GM18868 (cell line): Measurements from ENCODE around the gene MRPL54.

ENCODE experiments used
- ATAC-seq: cut with Tn5 transposase; IDR thresholded peaks from one replicate; pipeline ENCODE4 v1.9.1; 2021; ENCODE audit warnings: mild to moderate bottlenecking, moderate library complexity; ENCODE audit not compliant: unreplicated experiment

The MRPL54 gene

DNA sequence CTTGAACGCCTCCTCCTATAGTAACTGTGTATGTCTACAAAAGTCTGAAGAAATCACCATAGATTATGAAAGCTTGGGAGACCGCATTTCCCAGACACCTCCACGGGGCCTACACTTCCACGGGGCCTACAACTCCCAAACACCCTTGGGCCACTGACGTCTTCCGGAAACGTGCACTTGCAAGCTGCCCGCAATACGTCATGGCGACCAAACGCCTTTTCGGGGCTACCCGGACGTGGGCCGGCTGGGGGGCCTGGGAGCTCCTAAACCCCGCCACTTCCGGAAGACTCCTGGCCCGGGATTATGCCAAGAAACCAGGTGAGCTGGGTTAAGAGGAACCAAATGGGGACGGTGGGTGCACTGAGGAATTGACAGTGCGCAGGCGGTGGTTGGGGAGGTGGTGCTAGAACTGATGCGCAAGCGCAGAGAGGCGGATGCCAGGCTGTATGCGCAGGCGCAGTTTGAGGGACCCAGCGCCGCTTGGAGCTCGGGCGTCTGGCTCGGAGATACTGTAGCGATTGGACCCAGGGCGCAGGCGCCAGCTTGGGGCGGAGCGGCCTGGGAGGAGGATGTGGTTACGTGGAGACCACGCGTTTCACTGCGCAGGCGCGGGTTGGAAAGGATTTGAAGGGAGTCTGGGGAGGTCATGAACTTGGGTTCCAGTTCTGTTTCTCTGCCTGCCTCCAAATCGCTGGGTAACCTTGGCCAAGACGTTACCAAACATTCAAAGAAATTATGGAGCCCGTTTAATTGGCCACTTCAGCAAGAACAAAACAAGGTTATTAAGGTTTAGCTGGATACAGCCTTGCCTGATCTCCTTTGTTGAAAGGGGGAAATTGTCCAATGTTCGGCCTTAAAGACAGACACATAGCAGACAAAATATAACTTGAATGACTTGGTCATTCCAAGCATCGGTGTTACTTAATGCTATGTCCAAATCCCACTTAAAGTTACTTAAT lies at the start of gene MRPL54:
MRPL54 (plus strand) TSS at position 182 of the 959 bp plus-strand sequence; CDS start at position 201, 19 bp downstream.
- ATAC-seq: peak; percentile 72

DNA sequence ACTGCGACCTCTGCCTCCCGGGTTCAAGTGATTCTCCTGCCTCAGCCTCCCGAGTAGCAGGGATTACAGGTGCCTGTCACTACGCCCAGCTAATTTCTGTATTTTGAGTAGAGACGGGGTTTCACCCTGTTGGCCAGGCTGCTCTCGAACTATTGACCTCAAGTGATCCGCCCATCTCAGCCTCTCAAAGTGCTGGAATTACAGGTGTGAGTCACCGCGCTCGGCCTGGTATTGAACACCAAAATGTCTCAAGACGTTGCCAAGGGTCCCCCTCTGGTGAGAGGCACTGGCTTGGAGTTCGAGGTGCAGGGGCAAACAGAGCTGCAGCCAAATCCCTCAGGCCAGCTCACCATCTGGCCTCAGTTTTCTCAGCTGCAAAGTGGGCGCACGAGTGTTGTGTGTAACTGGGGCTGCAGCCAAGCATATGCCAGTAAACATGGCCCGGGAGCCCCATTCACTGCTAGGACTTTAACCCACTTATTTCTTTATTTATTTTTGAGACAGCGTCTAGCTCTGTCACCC lies 46.3 kb upstream of the MRPL54 start:
- ATAC-seq: no peak

DNA sequence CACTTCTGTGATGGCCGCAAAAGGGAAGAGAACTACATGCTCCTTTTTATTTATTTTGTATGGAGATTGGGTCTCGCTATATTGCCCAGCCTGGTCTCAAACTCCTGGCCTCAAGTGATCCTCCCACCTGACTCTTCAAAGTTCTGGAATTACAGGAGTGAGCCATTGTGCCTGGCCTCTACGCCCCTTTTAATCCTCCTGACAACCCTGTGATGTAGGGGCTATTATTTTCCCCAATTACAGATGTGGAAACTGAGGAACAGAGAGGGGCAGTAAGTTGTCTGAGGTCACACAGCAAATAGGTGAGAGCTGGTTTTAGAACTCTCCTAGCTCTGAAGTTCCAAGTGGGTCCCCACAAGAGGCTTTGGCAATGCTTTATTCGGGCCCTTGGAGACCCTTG lies 42.6 kb upstream of the MRPL54 start:
- no peak for ATAC-seq

DNA sequence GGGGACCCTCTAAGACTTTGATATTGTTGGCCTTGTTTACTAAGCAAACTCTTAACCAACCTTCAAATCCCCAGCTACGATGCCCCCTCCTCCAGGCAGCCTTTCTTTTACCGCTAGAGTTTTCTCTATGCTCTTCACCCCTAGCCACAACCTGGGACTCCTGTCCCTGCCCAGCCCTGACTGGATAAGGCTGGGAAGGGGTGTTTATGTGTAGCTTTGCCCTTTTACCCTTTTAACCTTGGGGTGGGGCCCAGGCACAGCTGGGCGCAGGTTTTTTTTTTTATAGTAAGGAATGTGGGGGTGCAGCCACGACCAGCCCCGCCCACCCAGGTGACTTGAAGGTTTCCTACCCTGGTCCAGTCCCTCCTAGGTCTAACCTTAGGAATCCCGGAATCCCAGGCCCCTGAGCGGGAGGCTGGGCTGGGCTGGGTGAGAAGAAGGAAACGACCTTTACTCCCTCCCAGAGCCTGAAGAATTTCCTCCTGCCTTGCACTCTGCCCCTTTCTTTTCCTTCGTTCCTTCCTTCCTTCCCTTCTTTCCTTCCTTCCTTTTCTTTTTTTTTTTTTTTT lies 42.0 kb upstream of the MRPL54 start:
- ATAC-seq: no peak

DNA sequence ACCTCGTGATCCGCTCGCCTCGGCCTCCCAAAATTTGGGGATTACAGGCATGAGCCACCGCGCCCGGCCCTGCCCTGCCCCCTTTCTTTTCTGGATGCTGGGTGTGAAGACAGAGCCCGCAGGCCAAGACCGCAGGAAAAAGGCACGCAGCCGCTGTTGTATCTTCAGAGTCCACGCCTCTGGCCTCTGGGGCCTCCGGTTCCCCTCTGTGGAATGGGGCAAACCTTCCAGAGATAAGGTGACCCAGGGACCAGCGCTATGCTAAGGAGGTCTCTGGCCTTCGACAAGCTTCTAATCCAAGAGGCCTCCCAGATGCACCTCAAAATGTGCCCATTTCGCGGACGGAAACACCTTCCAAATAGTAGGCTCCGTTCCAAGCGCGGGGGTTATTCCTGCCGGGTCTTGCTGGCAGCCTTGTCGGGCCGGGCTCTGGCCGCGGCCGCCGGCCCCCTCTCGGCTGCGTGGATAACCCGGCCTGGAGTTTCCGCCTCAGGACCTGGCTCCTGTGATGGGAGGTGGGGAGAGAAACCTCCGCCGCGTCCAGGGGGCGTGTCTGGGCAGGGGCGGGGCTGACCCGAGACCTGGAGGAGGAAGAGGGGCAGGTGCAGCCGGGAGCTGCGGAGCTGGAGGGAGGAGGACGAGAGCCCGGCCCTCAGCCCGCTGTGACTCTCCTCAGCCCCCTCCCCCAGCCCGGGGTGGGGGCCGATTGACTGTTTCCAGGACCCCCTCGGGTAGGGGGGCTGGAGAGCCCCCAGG lies 41.2 kb upstream of the MRPL54 start:
- ATAC-seq: no peak

DNA sequence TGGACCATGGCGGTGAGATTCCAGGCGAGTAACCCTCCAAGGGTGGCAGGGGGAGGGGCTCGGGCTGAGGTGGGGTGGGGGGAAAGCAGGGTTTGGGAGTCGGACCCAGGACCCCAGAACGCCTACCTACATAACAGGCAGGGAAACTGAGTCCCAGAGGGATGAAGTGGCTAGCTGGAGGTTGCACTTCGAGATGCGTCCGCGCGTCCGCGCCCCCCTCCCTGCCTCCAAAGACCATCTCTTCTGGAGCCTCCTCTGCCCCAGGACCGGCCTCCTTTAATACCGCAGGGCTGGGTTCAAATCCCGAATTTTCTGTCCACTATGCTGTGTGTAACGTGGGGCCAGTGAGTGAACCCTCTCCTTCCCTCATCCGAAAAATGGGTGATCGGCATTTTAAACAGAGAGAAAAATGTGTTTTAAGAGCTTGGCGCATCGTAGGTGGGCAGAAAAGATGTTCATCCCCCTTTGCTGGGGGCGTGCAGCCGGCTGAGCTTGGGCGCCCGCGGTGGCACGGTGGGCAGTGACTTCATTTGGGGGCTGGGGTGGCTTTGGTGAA lies 40.5 kb upstream of the MRPL54 start:
- ATAC-seq: no peak

DNA sequence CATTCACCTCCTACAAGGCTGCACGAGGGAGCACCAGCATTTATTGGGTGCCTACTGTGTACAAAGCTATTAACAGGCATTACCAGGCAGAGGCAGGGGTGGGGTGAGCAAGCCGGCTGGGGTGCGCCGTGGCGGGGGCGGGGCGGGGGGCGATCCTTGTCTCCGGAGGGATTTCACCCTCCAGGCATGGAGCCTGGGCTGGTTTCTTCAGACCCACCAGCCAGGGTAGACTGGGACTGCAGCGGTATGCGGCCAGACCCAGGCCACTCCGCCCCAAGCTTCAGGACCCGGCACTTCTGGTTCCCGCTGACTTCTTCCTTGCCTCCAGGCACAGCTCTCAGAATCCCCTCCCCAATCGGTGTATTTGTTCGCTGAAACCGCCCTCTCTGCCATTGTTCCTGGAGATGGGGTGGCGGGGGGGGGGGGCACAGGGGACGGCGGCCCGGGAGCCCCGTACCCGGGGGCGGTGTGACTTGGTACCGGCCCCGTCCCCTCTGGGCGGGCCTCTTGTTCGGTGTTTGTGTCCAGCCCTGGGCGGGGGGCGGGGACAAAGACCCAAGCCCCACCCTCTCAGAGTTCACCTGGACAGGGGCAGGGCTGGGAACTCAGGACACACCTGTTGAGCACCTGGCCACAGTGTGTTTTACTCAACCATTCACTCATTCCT lies 39.9 kb upstream of the MRPL54 start:
- no peak for ATAC-seq

DNA sequence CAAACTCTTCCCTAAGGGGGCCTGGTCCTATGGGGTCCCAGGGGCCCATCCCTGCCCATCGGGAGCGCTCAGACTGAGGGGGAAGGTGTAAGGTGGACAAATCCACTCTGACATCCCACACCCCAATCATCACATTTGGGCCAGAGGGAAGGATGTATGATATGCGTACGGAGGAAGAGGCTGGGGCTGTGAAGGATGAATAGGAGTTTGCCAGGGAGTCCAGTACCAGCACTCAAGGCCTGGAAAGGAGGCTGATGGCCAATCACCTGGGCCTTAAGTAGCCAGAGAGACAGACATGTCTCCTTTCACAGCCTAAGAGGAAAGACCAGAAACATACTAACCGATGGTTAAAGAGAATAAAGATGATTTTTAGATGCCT lies 39.4 kb upstream of the MRPL54 start:
- ATAC-seq: no peak

DNA sequence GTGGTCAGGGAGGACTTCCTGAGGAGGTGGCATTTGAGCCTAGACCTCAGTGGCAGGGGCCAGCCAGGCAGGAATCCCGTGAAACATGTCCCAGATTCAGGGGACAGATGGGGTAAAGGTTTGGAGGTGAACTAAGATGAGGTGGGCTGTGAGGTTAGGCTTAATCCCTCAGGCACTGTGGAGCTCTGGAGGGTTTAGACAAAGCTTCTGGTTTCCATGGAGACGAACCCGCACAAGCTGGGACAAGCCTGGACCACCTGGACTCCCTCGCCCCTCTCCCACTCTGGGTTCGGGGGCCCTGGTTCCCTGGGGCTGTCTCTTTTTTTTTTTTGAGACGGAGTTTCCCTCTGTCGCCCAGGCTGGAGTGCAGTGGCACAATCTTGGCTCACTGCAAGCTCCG lies 38.6 kb upstream of the MRPL54 start:
- ATAC-seq: no peak

DNA sequence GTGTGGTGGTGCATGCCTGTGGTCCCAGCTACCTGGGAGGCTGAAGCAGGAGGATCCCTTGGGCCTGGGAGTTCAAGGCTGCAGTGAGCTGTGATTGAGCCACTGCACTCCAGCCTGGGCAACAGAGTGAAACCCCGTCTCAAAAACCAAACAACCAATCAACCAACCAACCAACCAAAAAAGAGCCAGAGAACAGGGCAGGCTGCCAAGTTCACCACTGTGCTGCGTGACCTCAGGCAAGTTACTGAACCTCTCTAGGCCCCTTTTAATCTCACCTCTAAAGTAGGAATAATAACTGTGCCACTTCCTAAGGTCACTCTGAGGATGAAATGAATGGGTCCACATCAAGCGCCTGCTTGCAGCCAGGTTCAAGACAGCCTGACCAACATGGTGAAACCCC lies 37.4 kb upstream of the MRPL54 start:
- ATAC-seq: no peak

DNA sequence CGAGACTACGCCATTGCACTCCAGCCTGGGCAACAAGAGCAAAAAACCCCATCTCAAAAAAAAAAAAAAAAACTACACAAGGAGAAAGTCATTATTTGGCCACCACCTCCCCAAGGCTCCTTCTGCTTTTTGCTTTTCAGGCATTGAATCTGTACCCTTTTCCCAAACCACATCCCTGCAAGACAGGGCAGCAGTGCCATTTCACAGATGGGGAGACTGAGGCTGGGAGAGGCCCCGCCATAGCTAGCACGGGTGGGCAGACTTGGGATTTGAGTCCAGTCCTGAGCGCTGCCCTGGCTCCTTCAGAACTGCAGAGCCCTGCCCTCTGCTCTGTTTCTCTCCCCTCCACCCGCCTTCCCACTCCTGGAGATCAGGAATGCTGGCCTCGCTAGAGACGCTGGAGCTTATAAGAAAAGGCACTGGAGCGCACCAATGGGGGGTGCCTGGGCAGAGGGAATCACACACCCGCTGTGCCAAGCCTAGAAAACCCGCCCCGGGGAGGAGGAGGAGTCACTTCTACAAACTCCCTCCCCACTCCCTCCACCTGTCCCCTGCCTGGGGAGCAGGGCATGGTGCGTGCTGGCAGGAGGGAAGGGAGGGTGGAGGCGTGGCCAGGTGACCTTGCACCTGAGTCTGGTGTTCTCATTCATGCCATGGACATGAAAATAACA lies 36.7 kb upstream of the MRPL54 start:
- ATAC-seq: no peak

DNA sequence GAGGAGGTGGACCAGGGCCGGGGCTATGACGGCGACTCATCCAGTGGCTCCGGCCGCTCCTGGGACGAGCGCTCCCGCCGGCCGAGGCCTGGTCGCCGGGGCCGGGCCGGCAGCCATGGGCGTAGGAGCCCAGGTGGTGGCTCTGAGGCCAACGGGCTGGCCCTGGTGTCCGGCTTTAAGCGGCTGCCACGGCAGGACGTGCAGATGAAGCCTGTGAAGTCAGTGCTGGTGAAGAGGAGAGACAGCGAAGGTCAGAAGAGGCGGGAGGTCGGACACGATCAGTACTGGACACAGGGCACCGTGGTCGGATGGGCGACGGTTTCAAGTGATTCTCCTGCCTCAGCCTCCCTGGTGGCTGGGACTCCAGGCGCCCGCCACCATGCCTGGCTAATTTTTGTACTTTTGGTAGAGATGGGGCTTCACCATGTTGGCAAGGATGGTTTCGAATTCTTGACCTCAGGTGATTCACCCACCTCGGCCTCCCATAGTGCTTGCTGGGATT lies 32.0 kb upstream of the MRPL54 start:
- no peak for ATAC-seq

DNA sequence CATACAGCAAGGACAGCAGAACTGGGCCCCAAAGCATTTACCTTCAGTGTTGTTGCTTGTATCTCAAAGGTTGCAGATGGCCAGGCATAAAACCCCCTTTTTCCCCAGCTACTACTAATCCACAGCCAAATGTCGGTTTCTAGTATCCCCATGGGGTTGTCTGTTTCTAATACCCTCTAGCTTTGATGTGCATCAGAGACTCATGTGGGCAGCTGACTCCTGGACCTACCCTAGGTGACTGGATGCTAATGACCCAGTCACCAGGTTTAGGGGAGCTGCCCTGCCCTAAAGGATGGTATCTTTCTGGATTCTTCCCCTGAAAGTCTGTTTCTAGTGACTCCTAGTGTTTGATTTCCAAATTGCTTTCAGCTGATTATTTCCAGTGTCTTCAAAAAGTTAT lies 30.4 kb upstream of the MRPL54 start:
- ATAC-seq: no peak

DNA sequence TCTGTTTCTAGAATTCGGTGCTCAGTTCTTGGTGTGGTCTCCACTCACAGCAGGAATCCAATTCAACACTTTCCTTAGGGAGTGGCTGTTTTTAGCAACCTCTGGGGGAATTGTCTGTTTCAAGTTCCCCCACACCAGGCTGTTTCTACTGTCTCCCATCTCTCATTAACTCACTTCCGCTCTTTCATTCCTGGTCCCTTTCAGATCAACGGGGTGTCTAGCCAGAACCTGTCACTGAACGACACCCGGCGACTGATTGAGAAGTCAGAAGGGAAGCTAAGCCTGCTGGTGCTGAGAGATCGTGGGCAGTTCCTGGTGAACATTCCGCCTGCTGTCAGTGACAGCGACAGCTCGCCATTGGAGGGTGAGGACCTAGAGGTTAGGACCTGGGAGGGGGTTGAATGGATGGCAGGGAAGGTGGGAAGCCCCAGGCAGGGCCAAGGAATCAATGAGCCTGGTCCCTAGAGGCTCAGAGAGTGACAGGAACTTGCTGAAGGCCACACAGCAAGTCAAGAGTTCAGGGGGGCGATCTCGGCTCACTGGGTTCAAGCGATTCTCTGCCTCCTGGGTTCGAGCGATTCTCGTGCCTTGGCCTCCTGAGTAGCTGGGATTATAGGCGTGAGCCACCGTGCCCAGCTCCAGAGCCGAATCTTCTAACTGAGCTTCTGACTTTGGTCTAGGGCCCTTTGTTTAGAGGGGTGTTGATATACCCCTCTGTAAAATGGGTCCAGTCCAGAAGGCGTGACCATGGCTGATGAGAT lies 28.8 kb upstream of the MRPL54 start:
- no peak for ATAC-seq

DNA sequence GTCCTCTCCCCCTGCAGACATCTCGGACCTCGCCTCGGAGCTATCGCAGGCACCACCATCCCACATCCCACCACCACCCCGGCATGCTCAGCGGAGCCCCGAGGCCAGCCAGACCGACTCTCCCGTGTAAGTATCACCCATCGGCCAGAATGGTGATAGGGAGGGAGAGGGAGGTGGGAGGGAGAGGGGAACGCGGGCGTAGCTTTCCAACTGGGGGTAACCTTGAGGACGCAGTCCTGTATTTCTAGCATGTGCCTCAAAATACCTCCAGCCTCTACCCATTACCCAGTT lies 28.2 kb upstream of the MRPL54 start:
- ATAC-seq: no peak

DNA sequence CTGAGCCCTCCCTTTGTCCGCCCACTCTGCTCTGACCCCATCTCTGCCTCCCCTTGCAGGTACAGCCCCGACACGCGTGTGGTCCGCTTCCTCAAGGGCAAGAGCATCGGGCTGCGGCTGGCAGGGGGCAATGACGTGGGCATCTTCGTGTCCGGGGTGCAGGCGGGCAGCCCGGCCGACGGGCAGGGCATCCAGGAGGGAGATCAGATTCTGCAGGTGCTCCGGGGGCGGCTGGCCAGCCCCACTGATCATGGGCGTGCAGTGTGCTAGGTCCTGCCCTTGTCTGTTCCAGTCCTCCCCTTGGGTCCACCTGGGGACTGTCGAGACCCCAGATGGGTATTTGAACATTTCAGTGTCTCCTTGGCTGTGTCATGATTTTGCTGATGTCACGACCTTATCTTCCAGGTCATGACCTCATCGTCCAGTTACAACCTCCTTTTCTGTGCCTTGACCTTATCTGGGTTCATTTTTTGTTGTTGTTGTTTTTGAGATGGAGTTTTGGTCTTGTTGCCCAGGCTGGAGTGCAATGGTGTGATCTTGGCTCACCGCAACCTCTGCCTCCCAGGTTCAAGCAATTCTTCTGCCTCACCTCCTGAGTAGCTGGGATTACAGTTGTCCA lies 26.3 kb upstream of the MRPL54 start:
- no peak for ATAC-seq

DNA sequence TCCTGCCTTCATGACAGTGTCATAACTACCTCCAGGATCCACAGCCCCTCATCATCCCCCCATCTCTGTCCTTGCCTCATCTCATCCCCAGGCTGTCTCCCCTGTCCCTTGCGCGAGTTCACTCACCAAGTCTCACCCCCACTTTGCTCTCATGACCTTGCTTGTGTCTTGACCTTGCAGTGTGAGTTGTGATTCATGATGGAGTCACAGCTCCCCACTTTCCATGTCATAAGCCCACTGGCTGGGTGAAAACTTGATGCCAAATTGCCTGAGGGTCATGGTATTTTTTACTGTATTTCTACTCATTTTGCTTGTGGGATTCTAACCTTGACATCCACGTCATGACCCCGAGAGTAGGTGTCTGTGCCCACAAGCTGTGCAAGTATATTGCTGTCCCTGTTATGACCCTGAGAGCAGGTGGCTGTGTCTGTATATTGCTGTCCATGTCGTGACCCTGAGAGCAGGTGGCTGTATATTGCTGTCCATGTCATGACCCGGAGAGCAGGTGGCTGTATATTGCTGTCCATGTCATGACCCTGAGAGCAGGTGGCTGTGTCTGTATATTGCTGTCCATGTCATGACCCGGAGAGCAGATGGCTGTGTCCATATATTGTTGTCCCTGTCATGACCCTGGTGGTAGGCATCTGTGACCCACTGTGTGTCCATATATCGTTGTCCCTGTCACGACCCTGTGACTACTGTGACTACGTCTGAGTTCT lies 24.8 kb upstream of the MRPL54 start:
- ATAC-seq: no peak

DNA sequence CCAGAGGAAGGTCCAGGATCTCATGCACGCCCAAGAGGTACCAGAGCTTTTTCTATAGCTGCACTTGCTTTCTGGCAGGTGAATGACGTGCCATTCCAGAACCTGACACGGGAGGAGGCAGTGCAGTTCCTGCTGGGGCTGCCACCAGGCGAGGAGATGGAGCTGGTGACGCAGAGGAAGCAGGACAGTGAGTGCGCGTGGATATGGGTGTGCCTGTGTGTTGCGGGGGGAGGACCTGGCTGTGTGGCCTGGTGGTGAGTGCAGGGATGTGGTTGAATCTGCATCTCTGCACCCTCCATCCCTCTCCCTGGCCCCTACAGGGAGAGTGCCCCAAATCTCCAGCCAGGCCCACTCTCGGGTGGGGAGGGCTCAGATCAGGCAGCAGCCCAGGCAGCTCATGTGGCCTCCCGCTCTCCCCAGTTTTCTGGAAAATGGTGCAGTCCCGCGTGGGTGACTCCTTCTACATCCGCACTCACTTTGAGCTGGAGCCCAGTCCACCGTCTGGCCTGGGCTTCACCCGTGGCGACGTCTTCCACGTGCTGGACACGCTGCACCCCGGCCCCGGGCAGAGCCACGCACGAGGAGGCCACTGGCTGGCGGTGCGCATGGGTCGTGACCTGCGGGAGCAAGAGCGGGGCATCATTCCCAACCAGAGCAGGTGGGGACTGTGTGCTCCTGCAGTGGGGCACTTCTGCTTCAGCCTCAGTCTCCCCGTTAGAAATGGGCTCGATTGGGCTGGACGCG lies 23.8 kb upstream of the MRPL54 start:
- no peak for ATAC-seq
